H9 (cell line): ENCODE results near the gene SARS1. TPM values are rescaled to one million over a fixed set of nuclear protein-coding genes. Genes with fewer than 3 reads are reported as not detected.

Source experiments
- DNase-seq: peaks from one replicate; pipeline ENCODE4 v3.0.0-alpha.2; 2017
- H2AFZ ChIP-seq: one replicate; pipeline ENCODE4 v1.6.1; 2013; ENCODE audit warnings: mild to moderate bottlenecking, low read length, control low read depth, moderate library complexity
- H2AK5ac ChIP-seq: 2 replicates; pipeline ENCODE4 v1.6.1; 2013; ENCODE audit warnings: low read length, control low read depth, mixed read lengths; ENCODE audit not compliant: insufficient read length
- H2BK120ac ChIP-seq: one replicate; pipeline ENCODE4 v1.6.1; 2013; ENCODE audit warnings: low read depth, mild to moderate bottlenecking, low read length, control low read depth, inconsistent platforms; ENCODE audit not compliant: poor library complexity, severe bottlenecking
- H2BK12ac ChIP-seq: 2 replicates; pipeline ENCODE4 v1.6.1; 2013; ENCODE audit warnings: low read length, control low read depth, mixed read lengths, low read depth; ENCODE audit not compliant: insufficient read length
- H2BK15ac ChIP-seq: 2 replicates; pipeline ENCODE4 v1.6.1; 2013; ENCODE audit warnings: low read depth, low read length, control low read depth
- H2BK20ac ChIP-seq: one replicate; pipeline ENCODE4 v1.6.1; 2013; ENCODE audit warnings: low read depth, mild to moderate bottlenecking, low read length, control low read depth, inconsistent platforms; ENCODE audit not compliant: poor library complexity, severe bottlenecking
- H2BK5ac ChIP-seq: 2 replicates; pipeline ENCODE4 v1.6.1; 2013; ENCODE audit warnings: low read length, control low read depth, mixed read lengths; ENCODE audit not compliant: insufficient read length
- H3K14ac ChIP-seq: 2 replicates; pipeline ENCODE4 v1.6.1; 2013; ENCODE audit warnings: low read length, control low read depth; ENCODE audit not compliant: insufficient read depth
- H3K18ac ChIP-seq: 2 replicates; pipeline ENCODE4 v1.6.1; 2013; ENCODE audit warnings: low read depth, mild to moderate bottlenecking, mixed read lengths, low read length, control low read depth; ENCODE audit not compliant: insufficient read length
- H3K23ac ChIP-seq: 2 replicates; pipeline ENCODE4 v1.6.1; 2013; ENCODE audit warnings: low read length, control low read depth, mixed read lengths, low read depth; ENCODE audit not compliant: insufficient read length
- H3K23me2 ChIP-seq: 2 replicates; pipeline ENCODE4 v1.6.1; 2013; ENCODE audit warnings: low read depth, mild to moderate bottlenecking, mixed read lengths, low read length, control low read depth; ENCODE audit not compliant: insufficient read length, poor library complexity, severe bottlenecking
- H3K27ac ChIP-seq: 2 replicates; pipeline ENCODE4 v1.5.1; 2013; ENCODE audit warnings: low read length, control low read depth, mixed read lengths, low read depth; ENCODE audit not compliant: insufficient read length
- H3K27me3 ChIP-seq: 2 replicates; pipeline ENCODE4 v1.6.1; 2013; ENCODE audit warnings: low read length, control low read depth, inconsistent platforms; ENCODE audit not compliant: insufficient read depth
- H3K4ac ChIP-seq: 2 replicates; pipeline ENCODE4 v1.6.1; 2013; ENCODE audit warnings: low read depth, mild to moderate bottlenecking, control low read depth, inconsistent platforms, low read length, moderate library complexity
- H3K4me1 ChIP-seq: 2 replicates; pipeline ENCODE4 v1.6.1; 2013; ENCODE audit warnings: low read length, control low read depth, inconsistent platforms; ENCODE audit not compliant: insufficient read depth
- H3K4me2 ChIP-seq: 2 replicates; pipeline ENCODE4 v1.6.1; 2013; ENCODE audit warnings: low read length, control low read depth, mixed read lengths; ENCODE audit not compliant: insufficient read length, insufficient read depth
- H3K56ac ChIP-seq: 2 replicates; pipeline ENCODE4 v1.6.1; 2013; ENCODE audit warnings: low read depth, mild to moderate bottlenecking, mixed read lengths, low read length, control low read depth; ENCODE audit not compliant: insufficient read length
- H3K79me1 ChIP-seq: 2 replicates; pipeline ENCODE4 v1.6.1; 2013; ENCODE audit warnings: low read depth, mild to moderate bottlenecking, moderate library complexity, low read length, control low read depth, inconsistent platforms; ENCODE audit not compliant: insufficient read depth, poor library complexity, severe bottlenecking
- H3K79me2 ChIP-seq: 2 replicates; pipeline ENCODE4 v1.6.1; 2013; ENCODE audit warnings: low read length, control low read depth, inconsistent platforms; ENCODE audit not compliant: insufficient read depth
- H3K9ac ChIP-seq: 2 replicates; pipeline ENCODE4 v1.6.1; 2013; ENCODE audit warnings: low read length, control low read depth, mixed read lengths; ENCODE audit not compliant: insufficient read length; ENCODE audit errors: extremely low read depth
- H3K9me3 ChIP-seq: one replicate; pipeline ENCODE4 v1.6.1; 2013; ENCODE audit warnings: low read depth, low read length, inconsistent platforms; ENCODE audit not compliant: control insufficient read depth
- H3T11ph ChIP-seq: one replicate; pipeline ENCODE4 v1.6.1; 2013; ENCODE audit warnings: mild to moderate bottlenecking, low read length, control low read depth, inconsistent platforms
- H4K20me1 ChIP-seq: one replicate; pipeline ENCODE4 v1.6.1; 2013; ENCODE audit not compliant: control insufficient read depth, insufficient read length, insufficient read depth
- H4K5ac ChIP-seq: 2 replicates; pipeline ENCODE4 v1.6.1; 2013; ENCODE audit warnings: low read depth, mild to moderate bottlenecking, mixed read lengths, low read length, control low read depth; ENCODE audit not compliant: insufficient read length
- H4K8ac ChIP-seq: replicated peaks from 2 replicates; pipeline ENCODE4 v1.6.1; 2013; ENCODE audit warnings: low read length, control low read depth, mixed read lengths, low read depth; ENCODE audit not compliant: insufficient read length
- H4K91ac ChIP-seq: 2 replicates; pipeline ENCODE4 v1.6.1; 2013; ENCODE audit warnings: low read depth, mild to moderate bottlenecking, moderate library complexity, mixed read lengths, low read length, control low read depth; ENCODE audit not compliant: insufficient read length
- H3K27ac Mint-ChIP-seq, 3 experiments: 2 replicates in 2 of 3; 3 replicates in 1 of 3; pipeline ENCODE4 v1.8.0; 2020 to 2021; ENCODE audit warnings: mixed read lengths in 3 of 3, mild to moderate bottlenecking in 1 of 3, moderate library complexity in 1 of 3
- H3K27me3 Mint-ChIP-seq: 2 replicates; pipeline ENCODE4 v1.8.0; 2021; ENCODE audit warnings: low read depth, mild to moderate bottlenecking, moderate library complexity, mixed read lengths
- H3K36me3 Mint-ChIP-seq, 3 experiments: 2 replicates in 2 of 3; 3 replicates in 1 of 3; pipeline ENCODE4 v1.8.0; 2020 to 2021; ENCODE audit warnings: low read depth in 3 of 3, mixed read lengths in 3 of 3; ENCODE audit not compliant: insufficient read depth in 1 of 3
- H3K4me1 Mint-ChIP-seq, 2 experiments: 2 replicates each; pipeline ENCODE4 v1.8.0; 2020; ENCODE audit warnings: mixed read lengths in 2 of 2
- H3K4me3 Mint-ChIP-seq, 2 experiments: 2 replicates in 1 of 2; 3 replicates in 1 of 2; pipeline ENCODE4 v1.8.0; 2020 to 2021; ENCODE audit warnings: mild to moderate bottlenecking in 2 of 2, mixed read lengths in 2 of 2, moderate library complexity in 1 of 2
- H3K9me3 Mint-ChIP-seq, 2 experiments: 2 replicates in 1 of 2; 3 replicates in 1 of 2; pipeline ENCODE4 v1.8.0; 2020; ENCODE audit warnings: mild to moderate bottlenecking in 2 of 2, mixed read lengths in 2 of 2, moderate library complexity in 1 of 2
- CTCF ChIP-seq: fragments of 200-600 bp; sonication (generic); conservative IDR thresholded peaks from 3 replicates; pipeline ENCODE4 v1.8.0; 2021; ENCODE audit warnings: antibody characterized with exemption, mild to moderate bottlenecking
- WGBS: extraction: QIAGEN DNeasy Blood & Tissue Kit; methylation state at CpG from one replicate; pipeline ENCODE4 v1.1.7; 2013; ENCODE audit warnings: missing lambda C conversion rate, low lambda C conversion rate, mixed read lengths; ENCODE audit not compliant: insufficient read length; ENCODE audit errors: extremely low coverage; 5-methylcytosine and 5-hydroxymethylcytosine counted together
- total RNA-seq: library from RNA; stranded (reverse); gene quantifications from 2 replicates; pipeline ENCODE4 v1.2.1, GENCODE V29; 2021

The SARS1 gene
- total RNA-seq, 1 experiment from 2014 or later, result 139 TPM

GRCh38 chr1:109210058-109210457, 3.7 kb upstream of the SARS1 start:
- Mint-ChIP-seq H3K36me3 (peaks cover 0 to 5% (median 1%) of the 10 kb centered on the region in 3 experiments; a peak in 1 of 7 replicates), H3K27me3 (peaks cover 4% of the 10 kb centered on the region), H3K9me3 (no peaks in the 10 kb centered on the region), H3K4me1 (peaks cover 13 to 15% of the 10 kb centered on the region in 2 experiments), H3K4me3 (no peak overlapping the region), H3K27ac (peak overlapping the region in 1 of 3 experiments; percentile 1; a peak in 1 of 7 replicates)
- Histone ChIP-seq H2AFZ (no peak overlapping the region), H3K9me3 (no peaks in the 10 kb centered on the region), H3T11ph (no peak overlapping the region), H3K56ac (no peak overlapping the region), H3K4ac (no peak overlapping the region), H2BK15ac (no peak overlapping the region), H3K27ac (no peak overlapping the region), H4K5ac (no peak overlapping the region), H4K20me1 (no peaks in the 10 kb centered on the region), H2BK12ac (no peak overlapping the region), H3K27me3 (no peaks in the 10 kb centered on the region), H3K23ac (no peak overlapping the region), H3K79me1 (peaks cover 3% of the 10 kb centered on the region), H2AK5ac (no peak overlapping the region), H3K4me1 (peaks cover 2% of the 10 kb centered on the region; the same call in 1 of the 2 replicates), H4K8ac (no peak overlapping the region), H3K14ac (no peak overlapping the region), H2BK20ac (no peak overlapping the region), H3K79me2 (peaks cover 6% of the 10 kb centered on the region; the same call in 1 of the 2 replicates), H3K4me2 (no peak overlapping the region), H3K18ac (no peak overlapping the region), H3K23me2 (peaks cover 8% of the 10 kb centered on the region), H4K91ac (no peak overlapping the region), H2BK5ac (no peak overlapping the region), H2BK120ac (no peak overlapping the region), H3K9ac (no peak overlapping the region)
- DNase-seq, result no peak
- TF ChIP-seq CTCF, result no peak
- WGBS, result no CpG with 5 or more reads among the region's 8 CpGs
